HG03520 (cell line): ENCODE data around the gene LRSAM1.

ENCODE experiments used
- ATAC-seq: cut with Tn5 transposase; IDR thresholded peaks from one replicate; pipeline ENCODE4 v1.9.1; 2021; ENCODE audit warnings: mild to moderate bottlenecking, moderate library complexity; ENCODE audit not compliant: unreplicated experiment

LRSAM1 gene

DNA sequence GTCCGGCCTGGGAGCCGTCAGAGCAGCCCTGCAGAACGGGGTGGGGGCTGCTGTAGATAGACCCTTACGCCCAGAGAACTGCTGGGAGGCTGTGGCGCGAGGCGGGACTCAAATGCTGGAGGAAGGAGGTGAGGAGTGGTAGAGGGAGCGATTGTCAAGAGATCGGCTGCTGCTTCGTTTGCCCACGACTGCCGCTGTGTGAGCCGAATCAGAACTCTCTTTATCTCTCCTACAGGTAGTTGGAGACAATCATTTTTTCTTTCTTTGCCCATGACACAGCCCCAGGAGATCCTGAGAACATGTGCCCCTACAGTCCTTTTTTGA is 26.7 kb upstream of the LRSAM1 start:
- no peak for ATAC-seq

DNA sequence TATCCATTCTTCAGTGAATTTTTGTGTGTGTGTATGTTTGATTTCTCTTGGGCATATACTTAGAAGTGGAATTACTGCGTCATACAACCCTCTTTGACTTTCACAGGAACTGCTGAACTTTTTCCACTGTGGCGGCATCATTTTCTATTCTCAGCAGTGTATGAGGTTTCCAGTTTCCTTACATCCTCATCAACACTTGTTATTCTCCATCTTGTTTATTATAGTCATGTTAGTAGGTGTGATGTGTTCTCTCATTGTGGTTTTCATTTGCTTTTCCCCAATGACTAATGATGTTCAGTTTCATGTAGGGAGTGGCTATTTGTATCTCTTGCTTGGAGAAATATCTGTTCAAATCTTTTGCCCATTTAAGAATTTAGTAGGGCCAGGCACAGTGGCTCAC is 24.6 kb upstream of the LRSAM1 start:
- ATAC-seq = no peak

- ATAC-seq = no peak
These were observed 23.0 kb upstream of the LRSAM1 start for GRCh38 chr9:127428348-127428747.

DNA sequence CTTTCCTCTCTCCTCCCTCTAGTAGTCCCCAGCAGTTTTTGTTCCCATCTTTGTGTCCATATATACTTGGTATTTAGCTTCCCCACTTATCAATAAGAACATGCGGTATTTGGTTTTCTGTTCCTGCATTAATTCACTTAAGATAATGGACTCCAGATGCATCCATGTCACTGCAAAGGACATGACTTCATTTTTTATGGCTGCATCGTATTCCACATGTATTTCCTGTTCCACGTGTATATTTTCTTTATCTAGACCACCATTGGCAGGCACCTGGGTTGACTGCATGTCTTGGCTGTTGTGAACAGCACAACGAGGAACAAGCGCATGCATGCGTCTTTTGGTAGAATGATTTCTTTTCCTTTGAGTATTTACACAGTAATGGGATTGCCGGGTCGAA is 20.9 kb upstream of the LRSAM1 start:
- ATAC-seq = no peak

GRCh38 chr9:127437497-127438264 is 13.6 kb upstream of the LRSAM1 start:
- no peak for ATAC-seq

DNA sequence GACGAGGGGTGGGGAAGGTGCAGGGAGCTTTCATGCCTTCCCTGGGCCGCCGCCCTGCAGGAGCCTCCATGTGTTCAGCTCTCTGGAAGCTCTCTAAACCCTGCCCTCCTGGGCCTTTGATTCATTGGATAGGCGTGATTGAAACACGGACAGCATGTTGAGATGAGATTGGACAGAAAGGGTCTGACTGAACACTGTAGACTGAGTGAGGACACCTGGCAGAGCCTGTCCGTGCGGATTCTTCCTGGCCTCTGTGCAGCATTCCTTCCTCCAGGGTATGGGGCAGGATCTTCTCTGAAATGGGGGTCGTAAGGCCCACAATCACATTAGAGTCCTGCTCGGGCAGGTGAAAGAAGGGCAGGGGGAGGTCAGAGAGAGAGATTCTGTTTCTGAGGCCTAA is 12.9 kb upstream of the LRSAM1 start:
- no peak for ATAC-seq

DNA sequence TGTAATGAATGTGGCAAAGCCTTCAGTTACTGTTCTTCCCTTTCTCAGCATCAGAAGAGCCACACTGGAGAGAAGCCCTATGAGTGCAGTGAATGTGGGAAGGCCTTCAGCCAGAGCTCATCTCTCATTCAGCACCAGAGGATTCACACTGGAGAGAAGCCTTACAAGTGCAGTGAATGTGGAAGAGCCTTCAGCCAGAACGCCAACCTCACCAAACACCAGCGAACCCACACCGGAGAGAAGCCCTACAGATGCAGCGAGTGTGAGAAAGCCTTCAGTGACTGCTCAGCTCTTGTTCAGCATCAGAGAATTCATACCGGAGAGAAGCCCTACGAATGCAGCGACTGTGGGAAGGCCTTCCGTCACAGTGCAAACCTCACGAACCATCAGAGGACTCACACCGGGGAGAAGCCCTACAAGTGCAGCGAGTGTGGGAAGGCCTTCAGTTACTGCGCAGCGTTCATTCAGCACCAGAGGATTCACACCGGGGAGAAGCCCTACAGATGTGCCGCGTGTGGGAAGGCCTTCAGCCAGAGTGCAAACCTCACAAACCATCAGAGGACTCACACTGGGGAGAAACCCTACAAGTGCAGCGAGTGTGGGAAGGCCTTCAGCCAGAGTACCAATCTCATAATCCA is 6.9 kb upstream of the LRSAM1 start:
- no peak for ATAC-seq

- no peak for ATAC-seq
These were observed 6.1 kb upstream of the LRSAM1 start for GRCh38 chr9:127444921-127445850.

GRCh38 chr9:127445851-127446712 is 5.2 kb upstream of the LRSAM1 start:
- ATAC-seq = no peak

DNA sequence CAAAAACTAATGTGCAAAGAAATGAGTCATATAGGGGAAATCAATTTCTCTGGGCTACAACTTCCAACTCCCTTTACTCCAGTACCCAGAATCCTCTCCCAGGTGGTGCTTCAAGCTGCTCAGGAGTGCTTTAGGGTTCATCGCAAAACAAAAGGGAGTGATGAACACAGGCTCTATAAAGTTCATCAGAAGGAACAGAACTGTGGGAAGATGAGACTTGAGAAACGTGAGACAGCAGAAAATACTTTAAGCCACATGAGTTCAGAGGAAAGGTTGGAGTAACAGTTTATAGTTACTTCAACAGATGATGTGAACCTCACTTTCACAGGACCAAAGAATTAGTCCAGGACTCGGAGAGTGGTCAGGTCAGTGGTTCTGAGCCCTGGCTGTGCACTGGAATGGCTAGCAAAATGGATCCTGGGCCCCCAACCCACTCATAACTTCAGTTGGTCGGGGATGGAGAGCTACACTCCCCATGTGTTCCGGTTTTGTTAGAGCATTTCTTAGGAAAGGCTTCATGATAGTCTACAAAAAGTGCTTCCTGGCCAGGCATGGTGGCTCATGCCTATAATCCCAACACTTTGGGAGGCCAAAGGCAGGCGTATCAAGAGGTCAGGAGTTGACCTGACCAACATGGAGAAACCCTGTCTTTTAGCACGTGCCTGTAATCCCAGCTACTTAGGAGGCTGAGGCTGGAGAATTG is 4.4 kb upstream of the LRSAM1 start:
- no peak for ATAC-seq

DNA sequence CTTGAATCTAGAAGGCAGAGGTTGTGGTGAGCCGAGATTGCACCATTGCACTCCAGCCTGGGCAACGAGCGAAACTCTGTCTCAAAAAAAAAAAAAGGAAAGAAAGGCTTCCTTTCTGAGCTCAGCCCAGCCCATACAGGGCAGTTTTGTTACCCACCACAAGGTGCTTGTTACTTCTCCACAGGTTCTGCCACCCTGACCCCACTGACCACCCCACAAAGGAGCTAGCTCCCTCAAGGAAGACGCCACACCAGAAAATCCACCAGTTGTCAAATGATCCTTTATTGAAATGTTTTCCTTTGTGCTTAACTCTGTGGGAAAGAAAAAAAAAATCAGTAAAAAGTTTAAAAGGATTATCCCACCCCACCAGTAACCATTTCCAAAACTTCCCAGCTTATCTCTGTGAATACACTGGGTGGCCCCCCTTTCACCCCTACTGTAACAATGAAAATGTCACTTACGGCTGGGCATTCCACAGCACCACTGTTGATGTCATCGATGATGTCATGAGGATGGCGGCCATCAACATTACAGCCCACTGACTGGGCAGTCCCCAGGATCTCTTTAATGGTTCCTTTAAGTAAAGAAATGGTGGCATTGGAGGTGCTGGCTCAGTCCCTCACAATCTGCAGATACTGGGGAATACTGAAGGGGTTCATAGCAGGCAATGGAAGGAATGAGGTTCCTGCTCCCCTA is 3.7 kb upstream of the LRSAM1 start:
- ATAC-seq = no peak

- ATAC-seq = no peak
These were observed 3.1 kb upstream of the LRSAM1 start for GRCh38 chr9:127448112-127448805.

GRCh38 chr9:127449332-127449966 is 1.9 kb upstream of the LRSAM1 start:
- no peak for ATAC-seq

GRCh38 chr9:127450243-127450760 is 1.0 kb upstream of the LRSAM1 start:
- ATAC-seq = no peak

DNA sequence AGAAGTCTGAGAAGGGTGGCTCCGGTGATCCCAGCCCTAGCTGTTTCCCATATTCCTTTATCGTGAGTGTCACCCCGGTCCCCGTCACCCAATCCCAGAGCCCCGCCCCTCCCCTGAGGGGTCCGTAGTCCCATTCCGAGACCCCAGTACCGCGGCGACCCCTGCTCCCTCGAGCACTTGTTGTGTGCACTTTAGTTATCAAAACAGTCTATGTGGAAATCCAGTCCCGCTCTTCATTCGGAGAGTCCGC is 223 bp downstream of the LRSAM1 start:
- ATAC-seq = peak; percentile 25

GRCh38 chr9:127451858-127452656 is 747 bp downstream of the LRSAM1 start:
- no peak for ATAC-seq

- no peak for ATAC-seq
These were observed 1.4 kb downstream of the LRSAM1 start for GRCh38 chr9:127452691-127453090.
